NCI-H2081 (cell line): ENCODE data around the gene LYST.

Experiments
- DNase-seq, 2 experiments: peaks; one replicate each; lab custom pipeline; 2025; lab: John Stamatoyannopoulos, UW

The LYST gene

GRCh38 chr1:235714205-235714897, 152.4 kb downstream of the LYST start:
- peak; percentile 81 to 96 for DNase-seq

DNA sequence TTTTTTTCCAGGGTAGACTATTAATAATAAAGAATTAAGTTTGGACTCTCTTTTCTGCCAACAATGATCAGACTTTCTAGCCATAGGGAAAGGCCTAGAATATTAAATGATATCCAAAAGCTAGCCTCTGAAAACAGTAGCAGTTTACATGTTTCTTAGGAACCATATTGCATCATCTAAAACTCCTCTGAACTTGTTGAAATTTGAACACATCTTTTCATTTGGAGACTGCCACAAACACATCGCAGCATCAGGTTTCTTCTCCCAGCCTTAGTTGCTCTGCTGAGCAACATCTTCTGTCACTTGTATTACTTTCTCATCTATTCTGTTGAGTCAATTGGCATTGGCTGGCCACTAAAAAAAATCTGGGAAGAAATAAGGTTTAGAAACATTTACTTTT, 153.9 kb downstream of the LYST start:
- no peak for DNase-seq

- DNase-seq = no peak
Observed at GRCh38 chr1:235710687-235711086, 156.0 kb downstream of the LYST start.

GRCh38 chr1:235709018-235709417, 157.7 kb downstream of the LYST start:
- no peak for DNase-seq

GRCh38 chr1:235708390-235708962, 158.2 kb downstream of the LYST start:
- peak; percentile 12 to 70 for DNase-seq

DNA sequence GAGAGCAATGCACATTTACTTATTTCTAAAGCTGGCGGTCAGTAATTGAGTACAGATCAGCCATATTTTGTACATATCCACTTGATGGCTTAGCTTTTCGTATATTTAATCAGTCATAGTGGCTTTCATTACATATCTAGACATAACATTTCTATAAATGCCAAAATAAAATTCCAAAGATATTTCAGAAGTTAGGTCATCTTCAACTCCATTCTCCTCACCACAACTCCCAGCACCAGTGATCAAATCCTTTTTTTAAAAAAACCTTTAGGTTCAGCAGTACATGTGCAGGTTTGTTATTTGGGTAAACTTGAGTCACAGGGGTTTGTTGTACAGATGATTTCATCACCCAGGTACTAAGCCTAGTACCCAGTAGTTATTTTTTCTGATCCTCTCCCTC, 163.2 kb downstream of the LYST start:
- DNase-seq = no peak

DNA sequence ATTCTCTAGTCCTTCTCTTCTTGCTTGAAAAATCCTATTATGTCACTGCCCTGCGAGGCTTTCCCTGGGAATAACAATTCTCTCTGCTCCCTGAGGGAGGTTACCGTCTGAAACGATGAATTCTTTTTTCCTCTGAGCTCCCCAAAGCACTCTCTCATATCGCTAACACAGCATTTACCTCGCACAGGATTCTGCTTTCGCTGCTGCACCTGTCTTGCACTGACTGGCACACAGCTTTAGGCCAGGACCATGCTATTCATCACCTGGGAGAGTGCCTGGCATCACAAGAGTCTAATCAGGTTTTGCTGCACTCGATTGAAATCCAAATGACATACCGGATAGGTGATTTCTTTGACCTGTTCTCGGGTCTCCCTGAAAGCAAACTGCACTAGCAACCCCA, 164.3 kb downstream of the LYST start:
- DNase-seq = peak; percentile 44 to 78

DNA sequence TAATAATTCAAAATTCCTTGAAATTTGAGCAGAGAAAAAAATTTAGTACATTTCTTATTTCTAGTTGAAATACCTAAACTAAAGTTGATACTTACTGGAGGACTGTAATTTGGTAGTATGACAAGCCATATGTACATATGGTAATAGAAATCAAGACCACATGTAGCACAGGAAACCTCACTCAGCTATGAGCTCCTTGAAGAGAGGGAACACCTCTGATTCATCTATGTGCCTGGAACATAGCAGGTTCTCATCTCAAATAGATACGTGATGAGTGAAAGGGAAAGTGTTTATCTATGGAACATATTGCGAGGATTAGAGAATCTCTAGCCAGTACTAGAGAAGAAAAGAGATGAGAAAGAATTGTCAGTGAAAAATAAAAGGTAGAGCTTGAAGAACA, 169.2 kb downstream of the LYST start:
- DNase-seq = no peak

DNA sequence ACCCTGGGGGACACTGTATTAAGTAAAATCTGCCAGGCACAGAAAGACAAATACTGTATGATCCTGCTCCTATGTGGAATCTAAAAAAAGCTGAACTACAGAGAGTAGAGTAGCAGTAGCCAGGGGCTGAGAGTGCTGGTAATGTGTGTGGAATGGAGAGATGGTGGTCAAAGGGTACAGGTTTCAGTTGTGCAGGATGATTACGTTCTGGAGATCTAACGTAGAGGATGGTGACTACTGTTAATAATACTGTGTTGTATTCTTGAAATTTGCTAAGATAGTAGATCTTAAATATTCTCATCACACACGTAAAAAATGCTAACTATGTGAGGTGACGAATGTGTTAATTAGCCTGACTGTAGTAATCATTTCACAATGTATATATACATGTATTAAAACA, 177.3 kb downstream of the LYST start:
- DNase-seq = no peak

DNA sequence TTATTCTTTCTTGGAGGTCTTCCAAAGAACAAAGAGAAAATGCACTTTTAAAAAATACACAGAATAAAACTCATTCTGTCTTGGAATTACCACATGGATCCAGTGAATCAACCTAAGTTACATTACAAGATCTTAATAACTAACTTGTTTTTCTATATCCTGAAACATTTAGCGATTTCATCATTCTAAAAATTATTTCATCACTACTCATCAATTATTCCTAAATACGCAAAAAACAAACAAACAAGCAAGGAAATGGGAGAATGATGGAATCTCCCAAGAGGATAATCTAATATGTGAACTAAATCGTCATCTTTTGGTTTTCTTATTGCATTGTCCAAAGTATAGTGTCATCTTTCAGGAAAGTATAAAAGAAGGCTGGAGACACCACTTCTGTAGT, 178.6 kb downstream of the LYST start:
- DNase-seq = no peak

DNA sequence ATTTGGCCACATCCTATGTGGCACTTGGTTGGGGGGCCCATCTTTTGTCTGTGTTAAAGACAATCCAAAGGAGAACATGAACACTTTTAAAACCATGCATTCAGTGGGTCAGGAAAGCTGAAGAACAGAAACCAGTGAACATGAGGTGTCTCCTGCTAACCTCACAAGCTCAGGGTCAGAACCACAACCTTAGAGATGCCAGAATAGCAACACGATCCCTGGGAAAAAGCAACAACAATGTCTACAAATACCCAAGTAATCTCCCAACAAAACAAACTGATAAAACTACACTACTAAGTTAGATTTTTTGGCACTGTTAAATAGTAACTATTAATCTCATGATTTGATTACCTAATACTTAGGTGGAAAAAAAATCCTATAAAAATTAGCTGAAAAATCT, 183.1 kb downstream of the LYST start:
- no peak for DNase-seq

GRCh38 chr1:235682216-235682615, 184.5 kb downstream of the LYST start:
- DNase-seq = no peak

DNA sequence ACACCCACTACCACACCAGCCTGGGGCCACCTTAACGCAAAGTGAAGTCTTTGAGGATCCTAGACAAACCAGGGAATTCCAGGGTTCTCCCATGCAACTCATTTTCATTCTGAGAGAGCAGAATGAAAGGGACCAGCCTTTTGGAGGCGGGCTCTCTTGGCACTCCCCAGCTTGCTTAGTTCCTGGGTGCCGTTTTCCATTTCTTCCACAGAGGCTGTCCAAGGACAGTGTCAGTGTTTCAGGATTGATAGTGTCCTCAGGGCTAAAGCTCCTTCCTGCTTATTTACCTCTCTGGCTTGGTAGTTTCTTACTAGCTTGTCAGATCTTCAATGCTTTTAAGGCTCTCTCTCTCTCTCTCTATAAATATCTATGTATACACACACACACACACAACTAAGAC, 187.1 kb downstream of the LYST start:
- no peak for DNase-seq

DNA sequence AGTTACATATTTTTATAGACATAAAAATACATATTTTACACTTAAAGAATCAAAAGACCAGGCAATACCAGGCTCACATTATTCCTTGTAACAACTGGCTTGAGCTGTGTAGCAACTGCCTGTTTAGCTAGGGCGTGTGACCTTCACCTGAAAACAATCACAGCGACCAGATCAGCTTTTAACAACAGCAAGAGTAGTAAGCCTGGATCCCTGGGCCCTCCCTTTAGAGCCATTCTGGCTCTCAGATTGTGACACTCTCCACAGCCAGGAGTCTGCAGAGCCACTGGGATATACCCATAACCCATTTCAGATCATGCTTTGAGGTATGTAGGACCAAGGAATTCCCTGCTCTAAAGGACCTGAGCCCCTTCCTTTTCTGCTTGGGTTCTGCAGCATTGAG, 187.7 kb downstream of the LYST start:
- no peak for DNase-seq

GRCh38 chr1:235675152-235675890, 191.4 kb downstream of the LYST start:
- no peak for DNase-seq

- no peak for DNase-seq
Observed at GRCh38 chr1:235673981-235674380, 192.7 kb downstream of the LYST start.

GRCh38 chr1:235671992-235672391, 194.7 kb downstream of the LYST start:
- no peak for DNase-seq

DNA sequence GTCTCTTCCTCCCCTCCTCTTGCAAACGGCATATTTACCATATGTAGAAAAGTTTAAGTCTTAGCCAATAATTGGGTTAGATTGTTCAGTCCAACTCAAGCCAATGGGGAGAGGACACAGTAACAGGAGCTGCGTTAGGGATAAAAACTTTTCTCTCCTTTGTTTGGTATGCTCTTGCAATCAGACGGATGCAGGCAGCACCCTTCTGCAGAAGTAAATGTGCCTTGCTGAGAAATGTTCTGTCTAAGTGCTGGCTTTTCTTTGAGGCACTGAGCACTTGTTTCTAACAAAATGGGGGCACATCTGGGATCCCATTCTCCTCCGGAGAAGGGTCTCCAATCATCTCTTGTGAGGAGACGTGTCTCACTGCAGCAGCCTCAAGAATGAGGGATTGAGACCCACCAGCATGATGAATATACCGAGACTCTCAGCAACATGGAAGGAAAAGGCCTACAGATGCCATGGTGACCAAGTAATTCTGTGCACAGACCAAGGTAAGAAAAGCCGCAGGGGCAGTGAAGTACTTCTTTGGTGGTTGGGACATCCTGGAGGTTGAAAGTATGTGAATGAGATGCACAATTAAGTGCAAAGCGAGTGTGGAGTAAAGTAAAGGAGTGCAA, 196.4 kb downstream of the LYST start:
- DNase-seq = no peak

GRCh38 chr1:235669277-235669676, 197.4 kb downstream of the LYST start:
- no peak for DNase-seq

DNA sequence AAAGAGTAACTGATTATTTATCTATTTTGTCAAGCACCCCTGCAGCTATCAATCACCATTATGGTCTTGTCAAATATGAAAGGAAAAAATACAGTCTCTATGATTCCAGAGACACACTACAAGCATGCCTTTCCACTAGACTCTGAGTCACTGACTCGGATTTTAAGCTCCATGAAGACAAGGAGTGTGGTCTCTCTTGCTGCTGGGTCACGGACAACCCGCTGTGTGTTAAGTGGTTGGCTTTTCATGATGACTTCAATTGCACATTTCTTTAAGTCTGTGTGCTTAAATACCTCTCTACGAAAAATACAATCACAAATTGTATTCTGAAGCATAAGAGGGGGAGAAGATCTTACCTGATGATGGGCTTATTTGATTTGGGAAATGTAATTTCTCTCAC, 203.1 kb downstream of the LYST start:
- no peak for DNase-seq

GRCh38 chr1:235661568-235661967, 205.1 kb downstream of the LYST start:
- DNase-seq = no peak

GRCh38 chr1:235659186-235659771, 207.4 kb downstream of the LYST start:
- DNase-seq = no peak
